ENCODE results near the gene IGSF10.

The IGSF10 gene

DNA sequence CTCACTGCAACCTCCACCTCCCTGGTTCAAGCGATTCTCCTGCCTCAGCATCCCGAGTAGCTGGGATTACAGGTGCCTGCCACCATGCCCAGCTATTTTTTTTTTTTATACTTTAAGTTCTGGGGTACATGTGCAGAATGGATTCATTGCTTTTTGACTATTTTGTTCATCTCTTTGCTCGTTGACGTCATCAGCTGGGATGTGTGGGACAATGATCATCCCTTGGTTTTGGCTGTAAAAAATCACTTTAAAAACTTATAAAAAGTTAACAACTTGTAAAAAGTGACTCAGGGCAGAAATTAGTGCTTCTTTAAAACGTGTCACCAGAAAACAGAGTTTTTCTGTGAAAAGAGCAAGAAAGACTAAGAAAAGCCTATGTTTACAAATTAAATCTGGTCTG lies 37.8 kb downstream of the IGSF10 start:
- DNase-seq (ENCODE audit: low read depth in 1 of 2, low spot score in 1 of 2): no peak

DNA sequence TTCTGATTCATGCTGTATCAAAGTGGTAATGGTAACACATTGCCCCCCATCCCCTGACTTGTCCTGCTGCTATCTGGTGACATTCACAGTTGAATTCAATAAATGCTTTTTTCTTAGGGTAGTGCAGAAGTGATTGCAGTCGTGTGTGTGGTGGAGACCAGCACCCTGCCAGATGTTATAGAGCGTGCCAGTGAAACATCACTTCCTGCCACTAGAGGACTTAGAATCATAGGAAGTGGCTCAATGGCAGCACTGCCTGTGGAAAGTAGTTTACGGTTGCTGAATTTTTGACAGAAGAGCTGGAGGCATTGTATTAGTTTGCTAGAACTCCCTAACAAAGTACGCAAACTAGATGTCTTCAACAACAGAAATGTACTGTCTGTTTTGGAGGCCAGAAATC lies 38.9 kb downstream of the IGSF10 start:
- DNase-seq (ENCODE audit: low read depth in 1 of 2, low spot score in 1 of 2): no peak

DNA sequence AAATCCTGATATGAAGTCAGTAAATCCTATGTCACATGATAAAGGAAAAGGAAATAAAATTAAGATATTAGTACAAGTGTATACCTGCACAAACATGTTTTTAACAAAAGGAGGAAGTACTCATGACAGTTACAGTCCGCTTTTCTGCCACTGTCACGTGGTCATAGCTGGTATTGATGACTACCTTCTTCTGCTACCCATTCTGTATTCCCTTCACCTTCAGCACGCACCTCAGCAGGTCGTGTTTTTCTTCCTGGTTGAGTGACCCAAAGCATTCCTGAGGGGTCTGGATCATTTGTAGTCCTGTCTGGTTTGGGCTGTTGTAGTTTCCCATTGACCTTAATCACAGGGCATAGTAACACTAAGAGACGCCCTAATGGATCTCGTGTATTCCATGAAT lies 41.1 kb downstream of the IGSF10 start:
- no peak for DNase-seq (ENCODE audit: low read depth in 1 of 2, low spot score in 1 of 2)

DNA sequence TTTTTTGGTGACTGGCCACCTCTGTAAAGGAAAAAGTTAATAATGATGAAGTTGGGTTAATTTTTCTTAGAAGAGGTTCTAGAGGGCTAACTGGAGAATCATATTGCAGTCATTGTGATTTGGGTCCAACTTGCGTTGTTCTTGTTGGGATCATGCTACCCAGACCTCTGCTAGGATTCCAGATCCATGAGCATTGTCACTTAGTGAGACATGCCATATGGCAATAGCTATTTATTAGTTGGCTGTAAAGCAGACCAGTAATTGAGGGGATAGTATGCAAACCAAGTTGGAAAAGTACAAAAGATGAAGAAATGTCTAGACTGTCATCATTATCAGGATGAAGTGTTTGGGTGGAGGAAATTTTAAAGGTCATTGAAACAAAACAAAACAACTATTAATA lies 45.6 kb downstream of the IGSF10 start:
- no peak for DNase-seq (ENCODE audit: low read depth in 1 of 2, low spot score in 1 of 2)

DNA sequence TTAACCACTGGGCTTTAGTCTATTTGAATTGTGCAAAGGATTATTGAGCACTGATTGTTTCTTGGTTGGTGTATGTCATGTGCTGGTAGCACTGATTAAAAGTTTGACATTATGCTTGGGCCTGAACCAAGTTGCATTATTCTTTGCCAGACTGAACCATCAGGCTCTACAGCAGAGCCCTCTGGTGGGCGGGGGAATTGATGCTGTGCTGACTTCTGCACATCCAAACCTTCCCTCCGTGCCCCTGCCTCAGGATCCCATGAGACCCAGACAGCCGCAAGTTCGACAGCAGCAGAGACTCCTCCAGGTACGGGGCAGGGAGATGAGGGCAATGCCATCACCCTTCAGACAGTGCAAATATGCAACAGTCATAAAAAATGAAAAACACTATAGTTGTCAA lies 47.9 kb downstream of the IGSF10 start:
- DNase-seq (ENCODE audit: low read depth in 1 of 2, low spot score in 1 of 2): no peak

Measured in activated CD4-positive, alpha-beta T cell treated with anti-CD3 and anti-CD28 coated beads, Interleukin-2, amount 50 U/mL, for 24 hours (primary cell).